Fibroblast of villous mesenchyme (primary cell): ENCODE results near the gene PCDH10. TPM values are rescaled to one million over a fixed set of nuclear protein-coding genes. Genes with fewer than 3 reads are reported as not detected.

Experiments
- DNase-seq: peaks from one replicate; pipeline ENCODE4 v3.0.0-alpha.2; 2010; ENCODE audit warnings: low read depth
- H3K4me3 ChIP-seq: 2 replicates; pipeline ENCODE4 v1.5.1; 2011; ENCODE audit warnings: low read depth, mild to moderate bottlenecking, low read length
- CTCF ChIP-seq: IDR thresholded peaks from 2 replicates; pipeline ENCODE4 v1.5.1; 2012; ENCODE audit warnings: low read depth, mild to moderate bottlenecking, low read length; ENCODE audit not compliant: insufficient read depth
- total RNA-seq: library from RNA; depleted of rRNA; stranded (reverse); fragments of >200 nt; gene quantifications from 2 replicates; pipeline ENCODE4 v1.2.3, GENCODE V29; 2012

PCDH10 gene
- total RNA-seq, 1 donor = 16.4 TPM

GRCh38 chr4:133178956-133179355, 29.9 kb downstream of the PCDH10 start:
- DNase-seq = no peak
- no peak for TF ChIP-seq CTCF
- no peak overlapping the region for H3K4me3 ChIP-seq

- no peak for DNase-seq
- TF ChIP-seq CTCF = no peak
- H3K4me3 ChIP-seq = no peak overlapping the region
These were observed 37.1 kb downstream of the PCDH10 start for GRCh38 chr4:133186210-133186609.

- H3K4me3 ChIP-seq = no peak overlapping the region
- TF ChIP-seq CTCF = no peak
- no peak for DNase-seq
These were observed 37.8 kb downstream of the PCDH10 start for GRCh38 chr4:133186845-133187244.

GRCh38 chr4:133188433-133189146, 39.5 kb downstream of the PCDH10 start:
- H3K4me3 ChIP-seq = no peak overlapping the region
- TF ChIP-seq CTCF = no peak

GRCh38 chr4:133189147-133189517, 40.0 kb downstream of the PCDH10 start:
- H3K4me3 ChIP-seq = no peak overlapping the region
- no peak for TF ChIP-seq CTCF
- DNase-seq = no peak

More at GRCh38 chr4:133188433-133189146, 39.5 kb downstream of the PCDH10 start:
- DNase-seq = no peak

GRCh38 chr4:133190098-133190497, 41.0 kb downstream of the PCDH10 start:
- no peak for DNase-seq
- no peak overlapping the region for H3K4me3 ChIP-seq
- no peak for TF ChIP-seq CTCF

- DNase-seq = no peak
These were observed 59.7 kb downstream of the PCDH10 start for GRCh38 chr4:133208694-133209285.

More at GRCh38 chr4:133208694-133209285, 59.7 kb downstream of the PCDH10 start:
- no peak for TF ChIP-seq CTCF
- no peak overlapping the region for H3K4me3 ChIP-seq
